Activated CD4-positive, CD25-positive, alpha-beta regulatory T cell (primary cell): ENCODE measurements around the gene SPATC1L.
"Not testable (repeated sequence)": the region's sequence is repeated elsewhere in the genome, so short reads cannot be mapped to it uniquely, and the experiment has no call there.

Experiments
- DNase-seq, 4 experiments: peaks; one replicate each; lab custom pipeline; 2025; lab: John Stamatoyannopoulos, UW

The SPATC1L gene

GRCh38 chr21:46150491-46151121 is 33.7 kb downstream of the SPATC1L start:
- DNase-seq: no peak

GRCh38 chr21:46150073-46150472 is 34.2 kb downstream of the SPATC1L start:
- no peak for DNase-seq

GRCh38 chr21:46149205-46149901 is 34.9 kb downstream of the SPATC1L start:
- DNase-seq: no peak

GRCh38 chr21:46148106-46148505 is 36.2 kb downstream of the SPATC1L start:
- DNase-seq: no peak

GRCh38 chr21:46147429-46147828 is 36.8 kb downstream of the SPATC1L start:
- DNase-seq: not testable (repeated sequence)

GRCh38 chr21:46146856-46147255 is 37.4 kb downstream of the SPATC1L start:
- no peak for DNase-seq

- no peak for DNase-seq
Observed at GRCh38 chr21:46145840-46146691, 38.2 kb downstream of the SPATC1L start.

- no peak for DNase-seq
Observed at GRCh38 chr21:46145159-46145839, 39.0 kb downstream of the SPATC1L start.

- no peak for DNase-seq
Observed at GRCh38 chr21:46144464-46145070, 39.7 kb downstream of the SPATC1L start.

- no peak for DNase-seq
Observed at GRCh38 chr21:46142582-46143473, 41.4 kb downstream of the SPATC1L start.

GRCh38 chr21:46141767-46142581 is 42.3 kb downstream of the SPATC1L start:
- DNase-seq: no peak

GRCh38 chr21:46140352-46141003 is 43.8 kb downstream of the SPATC1L start:
- not testable (repeated sequence) for DNase-seq

GRCh38 chr21:46139686-46140085 is 44.6 kb downstream of the SPATC1L start:
- DNase-seq: no peak

- DNase-seq: no peak
Observed at GRCh38 chr21:46138383-46138970, 45.8 kb downstream of the SPATC1L start.

GRCh38 chr21:46137908-46138307 is 46.4 kb downstream of the SPATC1L start:
- DNase-seq: no peak

- DNase-seq: no peak
Observed at GRCh38 chr21:46136739-46137349, 47.4 kb downstream of the SPATC1L start.

GRCh38 chr21:46135782-46136395 is 48.4 kb downstream of the SPATC1L start:
- no peak for DNase-seq
